Limb (tissue), 2 donors: ENCODE results near the gene LRRC26.

Source experiments
- DNase-seq, 2 donors: peaks; one replicate each; pipeline ENCODE4 v3.0.0-alpha.2; 2016; ENCODE audit errors: extremely low spot score in 2 of 2

Gene LRRC26

DNA sequence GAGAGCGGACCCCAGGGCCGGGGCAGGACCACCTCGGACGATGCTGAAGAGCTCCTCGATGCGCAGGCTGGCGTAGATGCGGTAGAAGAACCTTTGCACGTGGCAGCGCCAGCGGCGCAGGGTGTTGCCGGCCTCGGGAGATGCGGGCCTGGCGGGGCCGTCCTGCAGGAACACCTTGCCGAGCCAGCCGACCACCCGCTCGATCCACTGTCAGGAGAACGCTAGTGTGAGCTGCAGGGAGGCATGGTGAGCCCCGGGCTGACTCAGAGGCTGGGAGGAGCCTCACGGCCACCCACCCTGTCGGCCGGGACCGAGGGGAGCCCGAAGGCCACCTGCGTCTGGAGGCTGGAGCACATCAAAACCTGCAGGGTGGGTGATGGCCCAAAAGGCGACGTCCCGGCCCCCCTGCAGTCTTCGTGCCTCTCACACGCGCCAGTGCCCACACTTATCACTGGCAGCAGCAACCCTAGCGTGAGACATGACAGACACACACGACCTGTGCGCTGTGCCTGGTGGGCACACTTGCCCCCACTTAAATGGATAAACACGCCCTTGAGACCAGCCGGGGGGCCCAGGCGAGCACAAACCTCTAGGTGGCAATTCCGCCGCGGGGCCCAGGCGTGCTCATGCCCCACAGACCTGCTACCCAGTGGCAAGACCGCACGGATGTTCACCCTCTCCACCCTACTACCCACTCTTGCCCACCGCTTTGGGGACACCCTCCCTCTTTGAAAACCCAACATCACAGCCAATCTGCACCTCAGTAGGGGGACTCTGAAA lies 15.2 kb upstream of the LRRC26 start:
- DNase-seq, result no peak

DNA sequence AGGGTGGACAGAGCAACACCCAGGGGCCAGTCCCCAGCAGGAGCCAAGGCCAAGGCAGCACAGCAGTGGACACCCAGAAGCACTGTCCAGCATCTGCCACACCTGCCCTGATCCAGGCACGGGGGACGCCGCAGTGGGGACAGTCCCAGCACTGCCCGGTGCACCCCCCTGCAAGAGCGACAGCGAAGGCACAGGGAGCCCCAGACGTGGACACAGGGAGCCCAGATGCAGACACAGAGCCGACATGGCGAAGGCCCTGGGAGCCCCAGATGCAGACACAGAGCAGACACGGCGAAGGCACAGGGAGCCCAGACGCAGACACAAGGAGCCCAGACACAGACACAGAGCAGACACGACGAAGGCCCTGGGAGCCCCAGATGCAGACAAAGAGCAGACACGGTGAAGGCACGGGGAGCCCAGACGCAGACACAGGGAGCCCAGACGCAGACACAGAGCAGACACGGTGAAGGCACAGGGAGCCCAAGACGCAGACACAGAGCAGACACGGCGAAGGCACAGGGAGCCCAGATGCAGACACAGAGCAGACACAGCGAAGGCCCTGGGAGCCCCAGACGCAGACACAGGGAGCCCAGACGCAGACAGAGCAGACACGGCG lies 14.2 kb upstream of the LRRC26 start:
- DNase-seq, result no peak

GRCh38 chr9:137182836-137183235 lies 13.0 kb upstream of the LRRC26 start:
- no peak for DNase-seq

DNA sequence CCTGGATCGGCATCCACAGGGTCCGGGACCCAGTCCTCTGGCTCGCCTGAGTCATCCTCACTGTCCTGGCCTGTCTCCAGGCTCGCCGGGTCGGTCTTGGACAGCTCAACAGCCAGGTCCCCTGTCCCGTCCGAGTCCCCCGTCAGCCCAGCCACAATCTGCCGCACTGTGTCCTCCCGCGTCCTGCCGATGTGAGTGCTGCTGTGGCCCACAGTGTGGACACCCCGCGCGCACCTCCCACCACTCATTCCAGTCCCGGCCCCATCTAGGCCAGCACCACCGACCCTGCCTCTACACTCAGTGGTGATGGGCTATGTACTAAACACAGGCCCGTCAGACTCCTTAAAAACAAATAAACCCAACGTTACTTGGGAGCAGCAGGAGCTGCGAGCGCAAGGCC lies 11.8 kb upstream of the LRRC26 start:
- DNase-seq, result no peak

- DNase-seq, result no peak
Observed at GRCh38 chr9:137180491-137180890, 10.6 kb upstream of the LRRC26 start.

DNA sequence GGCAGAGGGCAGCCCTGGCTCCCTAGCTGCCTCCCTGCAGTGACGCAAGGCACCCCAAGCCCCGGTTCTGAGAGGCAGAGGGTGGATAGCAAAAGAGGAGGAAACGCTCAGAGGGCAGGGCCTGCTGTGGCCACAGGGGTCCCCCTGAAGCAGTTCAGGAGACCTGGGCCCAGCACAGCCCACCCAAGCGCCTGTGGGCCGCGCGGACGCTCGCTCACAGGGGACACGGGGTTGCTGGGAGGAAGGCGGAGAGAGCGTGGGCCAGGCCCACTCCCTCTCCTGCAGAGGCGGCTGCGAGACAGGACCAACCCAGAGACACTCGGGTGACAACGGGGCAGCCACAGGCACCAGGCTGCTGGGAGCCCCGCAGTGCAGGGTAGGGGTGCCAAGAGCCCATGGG lies 9.9 kb upstream of the LRRC26 start:
- DNase-seq, result no peak

DNA sequence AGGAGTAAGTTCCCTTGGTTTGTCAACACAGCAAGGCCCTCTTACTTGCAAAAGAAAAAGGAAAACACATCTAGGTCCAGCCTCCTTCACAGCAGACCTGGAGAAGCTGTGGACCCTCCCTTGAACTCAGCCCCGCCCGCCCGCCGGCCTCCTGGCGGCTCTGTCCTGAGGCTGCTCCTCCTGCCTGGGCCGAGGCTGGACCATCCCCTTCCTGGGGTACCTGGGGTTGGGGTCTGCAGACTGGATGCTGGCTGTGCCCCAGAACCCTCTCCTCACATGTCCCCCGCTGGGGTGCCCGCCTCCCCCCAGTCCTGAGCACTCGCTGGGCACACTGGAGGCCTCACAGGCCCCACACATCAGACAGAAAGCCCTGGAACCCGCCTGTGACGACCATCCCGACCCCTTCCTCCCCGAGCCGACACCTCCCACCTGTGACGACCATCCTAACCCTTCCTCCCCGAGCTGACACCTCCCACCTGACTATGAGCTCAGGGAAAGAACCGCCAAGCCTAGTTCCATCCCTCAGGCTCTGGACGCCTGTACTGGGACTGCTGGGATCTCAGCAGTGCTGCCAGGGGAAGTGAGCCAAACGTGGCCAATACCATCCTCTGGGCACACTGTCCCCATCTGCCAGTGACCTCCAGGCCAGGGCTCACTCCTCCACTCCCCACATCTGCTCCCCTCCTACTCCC lies 9.2 kb upstream of the LRRC26 start:
- DNase-seq, result no peak

GRCh38 chr9:137178201-137178938 lies 8.5 kb upstream of the LRRC26 start:
- no peak for DNase-seq

- no peak for DNase-seq
Observed at GRCh38 chr9:137176302-137177182, 6.7 kb upstream of the LRRC26 start.

DNA sequence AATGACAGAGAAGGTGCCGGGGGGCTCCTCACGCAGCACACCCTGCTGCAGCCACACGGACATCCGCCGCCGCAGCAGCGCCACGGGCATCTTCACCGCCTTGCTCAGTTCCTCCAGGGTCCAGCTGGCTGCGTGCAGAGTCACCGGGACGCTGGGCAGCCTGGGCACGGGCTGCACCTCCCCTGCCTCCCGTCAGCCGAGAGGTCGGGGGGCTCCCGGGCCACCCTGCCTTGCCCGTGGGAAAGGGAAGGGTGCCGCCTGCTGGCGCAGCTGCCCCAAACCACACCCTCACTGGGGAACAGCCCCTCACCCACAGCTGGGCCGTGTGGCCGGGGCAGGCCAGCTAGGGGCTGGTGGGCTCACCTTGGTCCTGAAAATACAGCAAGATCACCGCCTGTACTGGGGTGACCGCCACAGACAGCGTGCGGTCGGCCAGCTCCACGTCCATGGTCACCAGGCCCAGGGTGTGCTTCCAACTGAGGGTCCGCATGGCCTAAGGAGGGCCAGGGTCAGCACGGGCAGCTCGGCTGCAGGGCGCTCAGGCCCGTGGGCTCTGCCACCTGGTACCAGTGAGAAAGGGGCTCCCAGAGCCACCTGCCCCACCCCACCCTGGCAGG lies 5.6 kb upstream of the LRRC26 start:
- DNase-seq, result no peak

GRCh38 chr9:137174722-137175293 lies 5.0 kb upstream of the LRRC26 start:
- no peak for DNase-seq

DNA sequence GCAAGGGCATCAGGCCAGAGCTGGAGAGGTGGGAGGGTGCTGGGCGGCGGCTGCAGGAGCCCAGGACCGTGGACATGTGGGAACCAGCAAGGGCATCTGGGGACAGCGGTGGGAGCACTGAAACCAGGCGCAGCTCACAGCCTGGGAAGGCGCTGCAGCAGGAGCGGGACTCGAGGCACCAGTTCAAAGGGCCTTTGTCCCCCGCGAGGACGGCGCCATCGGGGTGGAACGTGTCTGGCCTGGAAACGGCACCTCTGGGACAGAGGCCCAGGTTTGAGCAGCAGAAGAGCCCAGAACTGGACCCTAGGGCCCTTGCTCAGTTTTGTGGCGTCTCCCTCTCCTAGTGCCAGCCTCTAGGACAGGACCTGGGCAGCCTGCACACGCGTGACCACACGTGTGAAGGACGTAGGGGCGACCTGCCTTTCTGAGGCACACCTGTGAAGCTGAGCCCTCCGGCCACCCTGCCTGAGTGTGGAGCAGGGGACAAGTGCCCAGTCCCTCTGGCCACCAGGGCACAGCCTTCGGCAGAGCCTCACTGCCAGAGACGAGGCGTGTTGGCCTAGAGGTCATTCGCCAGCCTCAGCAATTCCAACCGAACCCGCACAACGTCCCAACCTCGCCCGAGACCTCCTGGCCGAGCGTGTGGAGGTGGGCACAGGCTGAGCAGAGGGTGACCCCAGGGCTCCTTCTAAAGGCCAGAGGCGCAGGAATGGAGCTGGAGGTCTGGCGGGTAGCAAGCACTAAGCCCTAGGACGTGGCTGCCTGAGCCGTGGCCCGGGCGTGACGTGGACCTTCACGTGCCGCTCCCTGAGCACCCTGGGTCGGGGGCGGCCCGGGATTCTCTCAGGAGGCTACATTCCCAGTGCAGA lies 4.2 kb upstream of the LRRC26 start:
- DNase-seq, result no peak

GRCh38 chr9:137172901-137173795 lies 3.3 kb upstream of the LRRC26 start:
- DNase-seq, result no peak

- no peak for DNase-seq
Observed at GRCh38 chr9:137171149-137171900, 1.5 kb upstream of the LRRC26 start.

DNA sequence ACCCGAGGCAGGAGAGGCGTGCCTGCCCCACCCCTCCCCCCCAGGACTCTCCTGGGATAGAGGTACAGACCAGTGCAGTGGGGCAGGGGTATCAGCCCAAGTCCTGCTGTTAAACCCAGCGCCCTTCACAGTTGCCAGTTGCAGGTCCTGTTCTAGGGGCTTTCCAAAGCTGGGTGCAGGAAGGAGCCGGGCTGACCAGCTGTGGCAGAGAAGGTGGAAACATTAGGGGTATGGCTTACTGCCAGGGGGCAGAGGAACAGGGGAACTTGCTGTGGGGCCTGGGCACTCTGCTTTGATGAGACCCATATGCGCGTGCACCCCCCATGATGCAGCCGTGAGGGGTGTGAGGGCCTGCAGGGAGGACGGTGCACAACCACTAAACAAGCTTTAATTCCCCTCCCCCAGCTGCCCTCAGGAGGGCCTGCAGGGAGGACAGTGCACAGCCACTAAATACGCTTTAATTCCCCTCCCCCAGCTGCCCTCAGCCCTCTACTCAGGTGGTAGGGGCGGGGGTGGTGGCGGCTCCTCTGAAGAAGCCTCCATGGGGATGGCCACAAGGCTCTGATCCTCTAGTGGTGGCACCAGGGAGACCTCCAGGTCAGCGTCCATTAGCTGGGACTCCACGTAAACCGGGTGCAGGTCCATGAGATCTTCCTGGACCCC lies 766 bp upstream of the LRRC26 start:
- DNase-seq, result no peak

- peak in 1 of 2 donors; percentile 73 for DNase-seq
Observed at GRCh38 chr9:137168904-137169856, 671 bp downstream of the LRRC26 start.
